ENCODE measurements around the gene EPS8L3. TPM values are rescaled to one million over a fixed set of nuclear protein-coding genes. Genes with fewer than 3 reads are reported as not detected.
"Not testable (repeated sequence)": the region's sequence is repeated elsewhere in the genome, so short reads cannot be mapped to it uniquely, and the experiment has no call there.

EPS8L3 gene
- total and polyA plus RNA-seq, 9 donors = 0.12 to 7.4 (median 2.4) TPM; not detected in 6

GRCh38 chr1:109802901-109803561 lies 39.3 kb upstream of the EPS8L3 start:
- H3K4me3 ChIP-seq (ENCODE audit: low read length) = no peak overlapping the region
- DNase-seq = no peak
- H3K9me3 ChIP-seq (replicated peaks; ENCODE audit: control insufficient read depth, low read depth, low read length) = no peaks in the 10 kb centered on the region
- H3K27me3 ChIP-seq (ENCODE audit: control insufficient read depth, insufficient read depth, low read length) = peaks cover 19% of the 10 kb centered on the region
- peak overlapping the region; percentile 15 for H3K27ac ChIP-seq (ENCODE audit: low read length)
- H3K4me1 ChIP-seq (ENCODE audit: control insufficient read depth, insufficient read depth, low read length) = peaks cover 61% of the 10 kb centered on the region
- 44% methylated on average over 1 of the region's 5 CpGs for WGBS (ENCODE audit: insufficient coverage)
- no peaks in the 10 kb centered on the region for H3K36me3 ChIP-seq (ENCODE audit: control insufficient read depth, insufficient read depth, low read length)

DNA sequence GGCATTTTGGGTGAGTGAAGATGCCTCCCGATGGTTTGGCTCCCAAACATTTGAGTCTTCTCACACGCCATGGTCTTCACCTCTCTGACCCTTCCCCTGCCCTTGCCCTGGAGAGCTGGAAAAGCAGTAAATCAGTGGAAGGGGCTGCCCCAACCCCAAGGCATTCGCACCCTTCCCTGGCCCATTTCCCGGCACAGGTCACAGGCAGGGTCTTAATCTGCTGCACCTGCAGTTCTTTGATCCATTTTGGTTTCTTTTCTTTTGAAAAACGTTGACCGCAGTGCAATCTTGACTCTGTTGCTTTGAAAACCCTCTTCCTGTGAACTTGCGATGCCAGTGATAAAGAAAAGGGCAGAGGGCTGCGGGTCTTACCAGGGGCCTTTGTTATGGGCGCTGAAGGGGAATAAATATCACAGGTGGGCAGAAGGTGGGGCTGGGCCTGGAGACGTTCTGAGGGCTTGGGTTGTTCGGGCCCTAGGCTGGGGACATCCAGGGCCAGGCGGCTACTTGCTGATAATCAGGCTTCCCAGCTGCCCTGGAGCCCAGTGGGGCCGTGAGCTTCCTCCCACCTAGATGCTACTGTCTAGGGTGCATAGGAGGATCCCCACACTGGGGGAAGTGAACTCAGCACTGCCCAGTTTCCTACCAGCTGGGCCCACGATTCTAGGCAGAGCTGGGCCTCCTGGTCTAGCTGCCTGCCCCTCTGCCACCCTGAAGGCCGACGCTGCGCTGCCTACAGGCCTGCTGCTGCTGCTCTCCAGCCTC lies 38.6 kb upstream of the EPS8L3 start:
- H3K36me3 ChIP-seq (ENCODE audit: control insufficient read depth, insufficient read depth, low read length) = no peaks in the 10 kb centered on the region
- peaks cover 54% of the 10 kb centered on the region for H3K4me1 ChIP-seq (ENCODE audit: control insufficient read depth, insufficient read depth, low read length)
- no peak overlapping the region for H3K27ac ChIP-seq (ENCODE audit: low read length)
- H3K27me3 ChIP-seq (ENCODE audit: control insufficient read depth, insufficient read depth, low read length) = peaks cover 19% of the 10 kb centered on the region
- no peak overlapping the region for H3K4me3 ChIP-seq (ENCODE audit: low read length)
- H3K9me3 ChIP-seq (replicated peaks; ENCODE audit: control insufficient read depth, low read depth, low read length) = no peaks in the 10 kb centered on the region
- 76% methylated on average over 12 of the region's 17 CpGs for WGBS (ENCODE audit: insufficient coverage)
- DNase-seq = no peak

DNA sequence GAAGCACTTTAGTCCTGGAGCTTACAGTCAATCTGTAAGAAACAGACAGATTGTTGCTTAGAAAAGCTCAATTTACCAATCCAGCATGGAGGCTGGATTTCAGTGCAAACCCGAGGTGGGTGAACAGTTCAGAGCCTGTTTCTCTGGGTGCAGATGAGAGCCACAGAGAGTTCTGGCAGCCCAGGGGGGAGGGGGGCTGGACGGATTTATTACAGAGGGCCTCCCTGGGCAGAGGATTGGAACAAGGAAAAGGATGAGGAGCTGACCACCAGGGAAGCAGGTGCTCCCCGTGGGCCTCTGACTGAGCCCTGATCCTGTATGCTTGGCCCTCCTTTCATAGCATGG lies 38.0 kb upstream of the EPS8L3 start:
- H3K27me3 ChIP-seq (ENCODE audit: control insufficient read depth, insufficient read depth, low read length) = peaks cover 19% of the 10 kb centered on the region
- DNase-seq = no peak
- H3K36me3 ChIP-seq (ENCODE audit: control insufficient read depth, insufficient read depth, low read length) = no peaks in the 10 kb centered on the region
- H3K27ac ChIP-seq (ENCODE audit: low read length) = no peak overlapping the region
- WGBS (ENCODE audit: insufficient coverage) = 36% methylated on average over 2 of the region's 3 CpGs
- peaks cover 48% of the 10 kb centered on the region for H3K4me1 ChIP-seq (ENCODE audit: control insufficient read depth, insufficient read depth, low read length)
- no peak overlapping the region for H3K4me3 ChIP-seq (ENCODE audit: low read length)
- no peaks in the 10 kb centered on the region for H3K9me3 ChIP-seq (replicated peaks; ENCODE audit: control insufficient read depth, low read depth, low read length)

DNA sequence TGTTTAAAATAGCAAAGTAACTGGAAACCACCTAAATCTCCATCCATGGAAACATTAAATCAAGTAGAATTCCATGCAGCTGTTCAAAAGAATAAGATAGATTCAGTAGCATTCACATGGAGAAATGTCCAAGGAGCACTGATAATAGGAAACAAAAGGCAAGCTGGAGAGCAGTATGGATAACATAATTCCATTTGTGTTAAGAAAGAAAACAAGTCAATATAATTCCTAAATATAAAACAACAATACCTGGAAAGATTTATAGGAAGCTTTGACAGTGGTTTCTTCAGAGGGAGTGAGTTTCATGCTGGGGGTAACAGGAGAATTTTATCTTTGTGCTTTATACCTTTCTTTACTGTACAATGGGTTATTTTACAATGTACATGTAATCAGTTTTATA lies 36.6 kb upstream of the EPS8L3 start:
- no peak for DNase-seq
- Histone ChIP-seq H3K27me3 (ENCODE audit: control insufficient read depth, insufficient read depth, low read length) (peaks cover 21% of the 10 kb centered on the region), H3K36me3 (ENCODE audit: control insufficient read depth, insufficient read depth, low read length) (no peaks in the 10 kb centered on the region), H3K27ac (ENCODE audit: low read length) (no peak overlapping the region), H3K4me3 (ENCODE audit: low read length) (no peak overlapping the region), H3K4me1 (ENCODE audit: control insufficient read depth, insufficient read depth, low read length) (peaks cover 34% of the 10 kb centered on the region), H3K9me3 (replicated peaks; ENCODE audit: control insufficient read depth, low read depth, low read length) (no peaks in the 10 kb centered on the region)

GRCh38 chr1:109799445-109799844 lies 35.7 kb upstream of the EPS8L3 start:
- H3K27ac ChIP-seq (ENCODE audit: low read length) = no peak overlapping the region
- no peak for DNase-seq
- H3K4me3 ChIP-seq (ENCODE audit: low read length) = no peak overlapping the region
- peaks cover 25% of the 10 kb centered on the region for H3K27me3 ChIP-seq (ENCODE audit: control insufficient read depth, insufficient read depth, low read length)
- no peaks in the 10 kb centered on the region for H3K9me3 ChIP-seq (replicated peaks; ENCODE audit: control insufficient read depth, low read depth, low read length)
- H3K4me1 ChIP-seq (ENCODE audit: control insufficient read depth, insufficient read depth, low read length) = peaks cover 33% of the 10 kb centered on the region
- H3K36me3 ChIP-seq (ENCODE audit: control insufficient read depth, insufficient read depth, low read length) = no peaks in the 10 kb centered on the region
- WGBS (ENCODE audit: insufficient coverage) = no CpG with 5 or more reads among the region's 1 CpG

GRCh38 chr1:109797303-109797595 lies 33.5 kb upstream of the EPS8L3 start:
- H3K9me3 ChIP-seq (replicated peaks; ENCODE audit: control insufficient read depth, low read depth, low read length); H3K4me3 ChIP-seq (ENCODE audit: low read length); H3K27ac ChIP-seq (ENCODE audit: low read length); DNase-seq; H3K36me3 ChIP-seq (ENCODE audit: control insufficient read depth, insufficient read depth, low read length): not testable (repeated sequence)
- peaks cover 30% of the 10 kb centered on the region for H3K4me1 ChIP-seq (ENCODE audit: control insufficient read depth, insufficient read depth, low read length)
- H3K27me3 ChIP-seq (ENCODE audit: control insufficient read depth, insufficient read depth, low read length) = peaks cover 13% of the 10 kb centered on the region
- whole genome bisulfite sequencing (ENCODE audit: insufficient coverage) = 89% methylated on average over 3 of the region's 5 CpGs

- DNase-seq = no peak
- H3K4me1 ChIP-seq (ENCODE audit: control insufficient read depth, insufficient read depth, low read length) = peaks cover 30% of the 10 kb centered on the region
- no peak overlapping the region for H3K27ac ChIP-seq (ENCODE audit: low read length)
- H3K27me3 ChIP-seq (ENCODE audit: control insufficient read depth, insufficient read depth, low read length) = peaks cover 7% of the 10 kb centered on the region
- H3K9me3 ChIP-seq (replicated peaks; ENCODE audit: control insufficient read depth, low read depth, low read length) = no peaks in the 10 kb centered on the region
- 74% methylated on average over 6 of the region's 7 CpGs for WGBS (ENCODE audit: insufficient coverage)
- H3K36me3 ChIP-seq (ENCODE audit: control insufficient read depth, insufficient read depth, low read length) = no peaks in the 10 kb centered on the region
- H3K4me3 ChIP-seq (ENCODE audit: low read length) = no peak overlapping the region
Observed at GRCh38 chr1:109796484-109797302, 33.0 kb upstream of the EPS8L3 start.

DNA sequence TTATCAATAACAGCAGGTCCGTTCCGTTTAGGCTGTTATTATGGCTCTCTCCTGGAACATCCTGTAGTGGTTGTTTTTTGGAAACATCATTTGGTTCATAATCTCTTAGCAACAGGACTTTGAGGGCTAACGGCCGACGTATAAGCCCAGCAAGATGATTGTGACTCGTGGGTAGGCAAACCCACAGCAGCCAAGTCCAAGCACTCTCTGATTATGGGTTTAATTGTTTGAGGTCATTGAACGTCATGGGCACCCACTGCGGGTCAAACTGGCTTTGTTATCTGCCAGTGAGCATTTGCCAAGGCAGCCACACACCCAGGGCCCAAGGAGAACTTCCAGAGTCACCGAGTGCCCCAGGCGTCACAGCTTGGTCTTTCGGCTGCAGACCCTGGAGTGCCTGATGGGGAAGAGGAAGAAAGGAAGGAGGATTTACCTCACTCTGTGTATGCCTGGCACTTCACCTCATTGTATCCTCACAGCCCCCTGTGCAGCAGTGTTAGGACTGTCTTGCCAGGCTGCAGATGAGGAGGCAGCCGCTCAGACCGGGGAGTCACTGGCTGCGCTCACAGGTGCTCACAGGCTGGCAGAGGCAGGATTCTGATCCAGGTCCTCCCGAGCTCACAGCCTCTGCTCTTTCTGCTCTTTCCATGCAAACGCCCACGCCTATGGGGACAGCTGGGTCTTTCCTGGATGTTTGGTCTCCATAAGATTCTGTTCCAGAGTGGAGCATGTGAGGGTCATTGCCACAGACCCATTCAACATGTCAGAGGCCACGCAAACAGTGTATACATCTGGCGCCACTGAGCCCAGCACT lies 30.8 kb upstream of the EPS8L3 start:
- H3K27ac ChIP-seq (ENCODE audit: low read length) = peak overlapping the region; percentile 1
- DNase-seq = no peak
- WGBS (ENCODE audit: insufficient coverage) = 70% methylated on average over 8 of the region's 19 CpGs
- peaks cover 7% of the 10 kb centered on the region for H3K27me3 ChIP-seq (ENCODE audit: control insufficient read depth, insufficient read depth, low read length)
- H3K4me1 ChIP-seq (ENCODE audit: control insufficient read depth, insufficient read depth, low read length) = peaks cover 43% of the 10 kb centered on the region
- no peaks in the 10 kb centered on the region for H3K9me3 ChIP-seq (replicated peaks; ENCODE audit: control insufficient read depth, low read depth, low read length)
- no peak overlapping the region for H3K4me3 ChIP-seq (ENCODE audit: low read length)
- H3K36me3 ChIP-seq (ENCODE audit: control insufficient read depth, insufficient read depth, low read length) = no peaks in the 10 kb centered on the region

- peak; percentile 83 for DNase-seq
Observed at GRCh38 chr1:109793486-109794318, 30.0 kb upstream of the EPS8L3 start.

More at GRCh38 chr1:109793486-109794318, 30.0 kb upstream of the EPS8L3 start:
- H3K27ac ChIP-seq (ENCODE audit: low read length) = peak overlapping the region; percentile 32
- 0% methylated on average over 1 of the region's 11 CpGs for WGBS (ENCODE audit: insufficient coverage)
- peaks cover 7% of the 10 kb centered on the region for H3K27me3 ChIP-seq (ENCODE audit: control insufficient read depth, insufficient read depth, low read length)
- H3K4me1 ChIP-seq (ENCODE audit: control insufficient read depth, insufficient read depth, low read length) = peaks cover 48% of the 10 kb centered on the region
- H3K9me3 ChIP-seq (replicated peaks; ENCODE audit: control insufficient read depth, low read depth, low read length) = no peaks in the 10 kb centered on the region
- H3K4me3 ChIP-seq (ENCODE audit: low read length) = no peak overlapping the region
- H3K36me3 ChIP-seq (ENCODE audit: control insufficient read depth, insufficient read depth, low read length) = no peaks in the 10 kb centered on the region
